Loucy (cell line): ENCODE measurements around the gene CASP7.

Experiments
- EZH2phosphoT487 ChIP-seq: fragments of 200-600 bp; IDR thresholded peaks from 2 replicates; pipeline ENCODE4 v1.6.1; 2018; ENCODE audit warnings: antibody characterized with exemption, mild to moderate bottlenecking, moderate library complexity, borderline replicate concordance
- TF ChIP-seq, protein P1 (sequence below): fragments of 200-600 bp; sonication (generic); conservative IDR thresholded peaks from 2 replicates; pipeline ENCODE4 v1.5.1; 2014; ENCODE audit warnings: mild to moderate bottlenecking, antibody characterized with exemption, low read length

DNA sequence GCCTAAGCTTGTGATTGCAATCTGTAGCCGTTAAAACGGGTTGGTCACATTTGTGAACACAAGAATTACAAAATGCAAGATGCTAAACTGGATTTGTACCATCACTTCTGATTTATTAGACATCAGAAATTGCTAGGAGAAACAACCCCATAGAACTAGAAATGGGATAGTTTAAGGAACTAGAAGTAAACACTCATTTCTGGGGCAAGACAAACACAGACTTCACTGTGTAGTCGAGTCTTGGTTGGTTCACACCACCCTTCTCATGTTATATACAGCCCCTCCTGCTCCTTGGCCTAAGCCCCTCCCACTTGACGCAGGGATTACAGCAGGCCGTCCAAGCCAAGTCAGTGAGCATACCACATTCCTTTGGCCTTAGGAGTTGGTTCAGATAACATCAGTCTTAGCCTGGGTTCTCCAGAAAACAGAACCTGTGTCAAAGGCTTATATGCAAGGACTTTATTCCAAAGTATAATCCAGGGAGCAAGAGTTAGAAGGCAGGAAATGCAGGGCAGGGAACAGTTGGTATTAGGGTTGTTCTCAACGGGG is 13.8 kb upstream of the CASP7 start:
- TF ChIP-seq, protein P1, sequence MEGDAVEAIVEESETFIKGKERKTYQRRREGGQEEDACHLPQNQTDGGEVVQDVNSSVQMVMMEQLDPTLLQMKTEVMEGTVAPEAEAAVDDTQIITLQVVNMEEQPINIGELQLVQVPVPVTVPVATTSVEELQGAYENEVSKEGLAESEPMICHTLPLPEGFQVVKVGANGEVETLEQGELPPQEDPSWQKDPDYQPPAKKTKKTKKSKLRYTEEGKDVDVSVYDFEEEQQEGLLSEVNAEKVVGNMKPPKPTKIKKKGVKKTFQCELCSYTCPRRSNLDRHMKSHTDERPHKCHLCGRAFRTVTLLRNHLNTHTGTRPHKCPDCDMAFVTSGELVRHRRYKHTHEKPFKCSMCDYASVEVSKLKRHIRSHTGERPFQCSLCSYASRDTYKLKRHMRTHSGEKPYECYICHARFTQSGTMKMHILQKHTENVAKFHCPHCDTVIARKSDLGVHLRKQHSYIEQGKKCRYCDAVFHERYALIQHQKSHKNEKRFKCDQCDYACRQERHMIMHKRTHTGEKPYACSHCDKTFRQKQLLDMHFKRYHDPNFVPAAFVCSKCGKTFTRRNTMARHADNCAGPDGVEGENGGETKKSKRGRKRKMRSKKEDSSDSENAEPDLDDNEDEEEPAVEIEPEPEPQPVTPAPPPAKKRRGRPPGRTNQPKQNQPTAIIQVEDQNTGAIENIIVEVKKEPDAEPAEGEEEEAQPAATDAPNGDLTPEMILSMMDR: no peak
- no peak for TF ChIP-seq EZH2phosphoT487
